Measurements from ENCODE around the gene TESMIN.

- TF ChIP-seq CREB1 (CRISPR knock-in tag; IDR thresholded peaks at IDR 0.05) (no peak), CTCF (IDR thresholded peaks at IDR 0.05) (no peak), MLX (CRISPR knock-in tag; IDR thresholded peaks at IDR 0.05) (no peak), GTF2I (CRISPR knock-in tag; conservative IDR thresholded peaks at IDR 0.05) (no peak), TEAD4 (CRISPR knock-in tag; IDR thresholded peaks at IDR 0.05) (no peak), ATF6 (CRISPR knock-in tag; IDR thresholded peaks at IDR 0.05) (no peak), ZNF121 (CRISPR knock-in tag; IDR thresholded peaks at IDR 0.05) (no peak), E2F1 (CRISPR knock-in tag; IDR thresholded peaks at IDR 0.05) (no peak), ZNF396 (CRISPR knock-in tag; IDR thresholded peaks at IDR 0.05; ENCODE audit: borderline replicate concordance) (no peak), ATF2 (CRISPR knock-in tag; IDR thresholded peaks at IDR 0.05; ENCODE audit: borderline replicate concordance, low read depth) (no peak), ZNF423 (CRISPR knock-in tag; IDR thresholded peaks at IDR 0.05) (no peak)
Observed at GRCh38 chr11:68667511-68668500, 83.5 kb downstream of the TESMIN start.
